Panc1 (cell line): ENCODE measurements around the gene KCNA10. TPM values are rescaled to one million over a fixed set of nuclear protein-coding genes. Genes with fewer than 3 reads are reported as not detected.

Source experiments
- ATAC-seq: fragments of 200-7000 bp; cut with Tn5 transposase; 2 replicates; pipeline ENCODE4 v1.9.1; 2020; ENCODE audit warnings: mild to moderate bottlenecking, moderate library complexity
- BruUV-seq: library from RNA; stranded (reverse); fragments of 400-500 nt; replicated peaks from 2 replicates; lab custom pipeline; 2021; lab: Mats Ljungman, UMichigan
- CTCF ChIA-PET: fragments of 300-600 bp; sonication (Branson Sonifier 250); formaldehyde crosslinking; loops from one replicate; lab custom pipeline; 2022; ENCODE audit warnings: antibody characterized with exemption; lab: Charles Lee
- POLR2A ChIA-PET: fragments of 300-600 bp; sonication (Branson Sonifier 250); formaldehyde crosslinking; loops from one replicate; lab custom pipeline; 2022; ENCODE audit warnings: antibody characterized with exemption; lab: Charles Lee
- DNase-seq: peaks from one replicate; pipeline ENCODE4 v3.0.0-alpha.2; 2010; ENCODE audit warnings: low read depth, low spot score
- H3K27ac ChIP-seq: 2 replicates; pipeline ENCODE4 v1.5.1; 2011; ENCODE audit warnings: mild to moderate bottlenecking, low read length, inconsistent platforms
- H3K27me3 ChIP-seq: fragments of 200-500 bp; sonication (Bioruptor generic); 2 replicates; pipeline ENCODE4 v1.6.0; 2014; ENCODE audit warnings: low read length, inconsistent platforms; ENCODE audit not compliant: control insufficient read depth, insufficient read depth
- H3K36me3 ChIP-seq: fragments of 200-500 bp; sonication (Bioruptor generic); 2 replicates; pipeline ENCODE4 v1.5.1; 2014; ENCODE audit warnings: inconsistent platforms, mild to moderate bottlenecking, low read length, moderate library complexity; ENCODE audit not compliant: control insufficient read depth, insufficient read depth
- H3K4me1 ChIP-seq: 2 replicates; pipeline ENCODE4 v1.5.1; 2011; ENCODE audit warnings: inconsistent platforms, mild to moderate bottlenecking, low read length, moderate library complexity; ENCODE audit not compliant: control insufficient read depth, insufficient read depth
- H3K4me3 ChIP-seq, 2 experiments: 2 replicates each; pipeline ENCODE4 v1.5.1; 2011 to 2012; ENCODE audit warnings: low read depth in 2 of 2, low read length in 2 of 2, mild to moderate bottlenecking in 2 of 2, inconsistent platforms in 1 of 2, moderate library complexity in 1 of 2
- H3K9me3 ChIP-seq: fragments of 200-500 bp; sonication (Bioruptor generic); 2 replicates; pipeline ENCODE4 v1.5.1; 2014; ENCODE audit warnings: low read depth, mild to moderate bottlenecking, inconsistent platforms, low read length, moderate library complexity; ENCODE audit not compliant: control insufficient read depth, insufficient read depth
- CTCF ChIP-seq: fragments of 450-650 bp; IDR thresholded peaks from 2 replicates; pipeline ENCODE4 v1.5.1; 2017; ENCODE audit warnings: mild to moderate bottlenecking
- POLR2AphosphoS5 ChIP-seq: IDR thresholded peaks from 2 replicates; pipeline ENCODE4 v1.6.1; 2012; ENCODE audit warnings: mild to moderate bottlenecking, low read depth, low read length, moderate library complexity
- REST ChIP-seq, 2 experiments: IDR thresholded peaks; 2 replicates each; pipeline ENCODE4 v1.6.1; 2011 to 2012; ENCODE audit warnings: low read depth in 2 of 2, control low read depth in 1 of 2, low read length in 1 of 2, mild to moderate bottlenecking in 1 of 2, moderate library complexity in 1 of 2; ENCODE audit not compliant: insufficient read depth in 1 of 2
- SIN3A ChIP-seq: IDR thresholded peaks from 2 replicates; pipeline ENCODE4 v1.6.1; 2012; ENCODE audit warnings: low read depth, mild to moderate bottlenecking, low read length, moderate library complexity, borderline replicate concordance; ENCODE audit not compliant: insufficient read depth
- TCF7L2 ChIP-seq: IDR thresholded peaks from 2 replicates; pipeline ENCODE4 v1.6.1; 2011; ENCODE audit warnings: mild to moderate bottlenecking, low read depth, low read length, inconsistent platforms
- in situ Hi-C: cut with HindIII; loops from 2 replicates; pipeline ENCODE4 v1.10.0; 2016; ENCODE audit warnings: low sequenced_read_pairs, low pct_unique_long_range_greater_than_20kb
- intact Hi-C: fragments of 100-400 bp; cut with micrococcal nuclease; formaldehyde crosslinking; loops from one replicate; pipeline ENCODE4 v1.10.0; 2022; ENCODE audit not compliant: unreplicated experiment
- total RNA-seq: library from RNA; stranded (reverse); gene quantifications from one replicate; pipeline ENCODE4 v1.2.1, GENCODE V29; 2021; ENCODE audit not compliant: unreplicated experiment

The KCNA10 gene
- total RNA-seq, 1 experiment from 2014 or later: not detected

DNA sequence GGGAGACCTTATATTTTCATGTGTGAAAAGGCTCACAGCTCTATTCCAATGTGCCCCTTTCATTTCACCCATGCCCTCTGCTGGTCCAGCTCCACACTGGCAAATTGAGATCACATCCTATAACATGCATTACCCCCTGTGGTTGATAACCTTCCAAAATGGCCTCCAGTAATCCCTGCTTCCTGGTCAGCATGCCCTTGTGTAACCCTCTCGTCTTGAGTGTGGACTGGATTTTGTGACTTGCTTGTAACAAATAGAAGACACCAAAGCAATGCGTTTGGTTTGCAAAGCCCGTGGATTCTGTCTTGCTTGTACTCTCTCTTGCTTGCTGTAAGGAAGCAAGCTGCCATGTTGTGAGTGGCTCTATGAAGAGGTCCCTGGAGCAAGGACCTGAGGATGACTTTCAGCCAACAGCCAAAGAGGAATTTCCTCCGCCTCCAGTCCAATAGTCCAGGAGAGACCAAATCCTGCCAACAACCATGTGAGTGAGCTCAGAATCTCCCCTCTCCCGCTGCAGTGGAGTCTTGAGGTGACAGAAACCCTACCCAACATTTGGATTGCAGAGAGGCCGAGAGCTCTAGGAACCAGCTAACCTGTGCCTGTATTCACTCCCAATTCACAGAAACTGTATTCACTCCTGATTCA lies 17.4 kb downstream of the KCNA10 start:
- DNase-seq: no peak
- no peak overlapping the region for H3K27ac ChIP-seq
- intact Hi-C loops: no loop called here
- POLR2A ChIA-PET: no interaction called here
- CTCF ChIA-PET: no interaction called here
- in situ Hi-C loops: no loop called here
- no peaks in the 10 kb centered on the region for H3K9me3 ChIP-seq
- no peak for TF ChIP-seq TCF7L2
- TF ChIP-seq POLR2AphosphoS5: no peak
- TF ChIP-seq REST (IDR thresholded peaks at IDR 0.05; ENCODE audit: insufficient read depth in 1 of 2, low read depth in 2 of 2, low read length in 1 of 2): no peak
- no peak for TF ChIP-seq SIN3A
- no peak for TF ChIP-seq CTCF
- no peaks in the 10 kb centered on the region for H3K27me3 ChIP-seq
- no peak overlapping the region for H3K4me3 ChIP-seq
- H3K4me1 ChIP-seq: no peaks in the 10 kb centered on the region
- BruUV-seq: no TSS peak
- H3K36me3 ChIP-seq: no peaks in the 10 kb centered on the region
- ATAC-seq: no peak; the same call in 1 of the 2 replicates

- intact Hi-C loops (loop anchor here (5.0 kb wide), 1 partner anchor 36 kb away; no protein-coding TSS in a partner anchor), in situ Hi-C loops (no loop called here)
- no peaks in the 10 kb centered on the region for H3K27me3 ChIP-seq
- no peaks in the 10 kb centered on the region for H3K36me3 ChIP-seq
- no peak for ATAC-seq
- no peak for DNase-seq
- POLR2A ChIA-PET: interaction anchor here (0.5 kb wide), 1 partner anchor 80 kb away, joined by 3 read pairs; no protein-coding TSS in a partner anchor
- no TSS peak for BruUV-seq
- no peaks in the 10 kb centered on the region for H3K9me3 ChIP-seq
- CTCF ChIA-PET: no interaction called here
- no peak overlapping the region for H3K27ac ChIP-seq
- H3K4me1 ChIP-seq: no peaks in the 10 kb centered on the region
- no peak overlapping the region for H3K4me3 ChIP-seq
- no peak for TF ChIP-seq CTCF
Observed at GRCh38 chr1:110498270-110498669, 20.7 kb downstream of the KCNA10 start.
